GM12875 (cell line): ENCODE results near the gene RIN3.

Experiments used
- H3K4me3 ChIP-seq: one replicate; pipeline ENCODE4 v1.5.1; 2011; ENCODE audit warnings: low read depth, low read length, control low read depth
- TF ChIP-seq, protein P1 (sequence below): IDR thresholded peaks from 2 replicates; pipeline ENCODE4 v1.5.1; 2011; ENCODE audit warnings: low read depth, mild to moderate bottlenecking, control low read depth, inconsistent platforms, low read length, moderate library complexity, borderline replicate concordance; ENCODE audit not compliant: insufficient read depth

The RIN3 gene

DNA sequence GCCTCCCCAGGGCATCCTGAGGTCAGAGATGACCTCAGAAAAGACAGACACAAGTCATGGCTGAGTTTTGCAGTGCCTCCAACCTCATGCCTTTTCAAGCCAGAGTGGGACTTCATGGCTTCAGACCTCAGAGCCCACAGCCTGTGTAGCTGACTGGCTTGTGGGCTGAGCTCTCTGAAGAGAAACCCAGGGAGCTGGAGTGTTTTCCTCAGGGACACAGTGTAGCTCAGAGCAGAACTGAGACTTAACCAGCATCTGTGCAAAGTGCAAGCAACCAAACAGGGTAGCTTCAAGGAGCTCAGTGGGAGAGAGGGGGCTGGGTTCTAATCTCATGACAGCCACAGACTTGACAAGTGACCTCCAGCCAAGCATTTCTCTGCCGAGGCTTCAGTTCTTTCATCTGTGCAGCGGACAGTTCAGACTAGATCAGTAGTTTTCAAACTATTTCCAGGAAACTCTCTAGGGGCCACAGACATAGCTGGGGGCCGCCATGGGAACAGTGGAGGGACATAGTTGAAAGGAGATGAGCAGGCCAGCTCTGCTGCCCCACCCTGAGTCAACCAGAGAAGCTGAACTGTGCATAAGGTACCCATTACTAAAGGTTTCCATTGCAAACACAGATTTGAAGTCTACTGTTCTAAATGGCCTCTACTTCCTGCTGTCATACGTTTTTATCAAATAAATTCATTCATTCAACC is 154.8 kb downstream of the RIN3 start:
- TF ChIP-seq, protein P1, sequence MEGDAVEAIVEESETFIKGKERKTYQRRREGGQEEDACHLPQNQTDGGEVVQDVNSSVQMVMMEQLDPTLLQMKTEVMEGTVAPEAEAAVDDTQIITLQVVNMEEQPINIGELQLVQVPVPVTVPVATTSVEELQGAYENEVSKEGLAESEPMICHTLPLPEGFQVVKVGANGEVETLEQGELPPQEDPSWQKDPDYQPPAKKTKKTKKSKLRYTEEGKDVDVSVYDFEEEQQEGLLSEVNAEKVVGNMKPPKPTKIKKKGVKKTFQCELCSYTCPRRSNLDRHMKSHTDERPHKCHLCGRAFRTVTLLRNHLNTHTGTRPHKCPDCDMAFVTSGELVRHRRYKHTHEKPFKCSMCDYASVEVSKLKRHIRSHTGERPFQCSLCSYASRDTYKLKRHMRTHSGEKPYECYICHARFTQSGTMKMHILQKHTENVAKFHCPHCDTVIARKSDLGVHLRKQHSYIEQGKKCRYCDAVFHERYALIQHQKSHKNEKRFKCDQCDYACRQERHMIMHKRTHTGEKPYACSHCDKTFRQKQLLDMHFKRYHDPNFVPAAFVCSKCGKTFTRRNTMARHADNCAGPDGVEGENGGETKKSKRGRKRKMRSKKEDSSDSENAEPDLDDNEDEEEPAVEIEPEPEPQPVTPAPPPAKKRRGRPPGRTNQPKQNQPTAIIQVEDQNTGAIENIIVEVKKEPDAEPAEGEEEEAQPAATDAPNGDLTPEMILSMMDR, result no peak
- H3K4me3 ChIP-seq, result no peak overlapping the region

DNA sequence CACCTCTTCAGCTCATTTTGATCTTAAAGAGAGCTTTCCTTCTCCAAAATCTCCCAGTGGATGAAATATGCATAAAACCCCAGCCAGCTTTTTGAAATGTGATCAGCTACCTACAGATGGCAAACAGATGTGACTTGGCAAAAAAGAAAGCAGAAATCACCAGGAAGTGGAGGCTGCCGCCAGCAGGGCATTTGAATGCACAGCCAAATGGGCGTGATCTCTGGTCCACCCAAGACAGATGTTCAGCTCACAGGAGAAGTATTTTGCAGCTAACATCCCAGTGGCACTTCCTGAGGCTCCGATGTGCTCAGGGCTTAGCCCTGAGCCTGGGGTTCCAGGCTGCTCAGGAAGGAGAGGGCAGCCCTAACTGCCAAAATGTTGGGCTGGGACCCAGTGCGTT is 156.6 kb downstream of the RIN3 start:
- TF ChIP-seq, protein P1, result no peak

DNA sequence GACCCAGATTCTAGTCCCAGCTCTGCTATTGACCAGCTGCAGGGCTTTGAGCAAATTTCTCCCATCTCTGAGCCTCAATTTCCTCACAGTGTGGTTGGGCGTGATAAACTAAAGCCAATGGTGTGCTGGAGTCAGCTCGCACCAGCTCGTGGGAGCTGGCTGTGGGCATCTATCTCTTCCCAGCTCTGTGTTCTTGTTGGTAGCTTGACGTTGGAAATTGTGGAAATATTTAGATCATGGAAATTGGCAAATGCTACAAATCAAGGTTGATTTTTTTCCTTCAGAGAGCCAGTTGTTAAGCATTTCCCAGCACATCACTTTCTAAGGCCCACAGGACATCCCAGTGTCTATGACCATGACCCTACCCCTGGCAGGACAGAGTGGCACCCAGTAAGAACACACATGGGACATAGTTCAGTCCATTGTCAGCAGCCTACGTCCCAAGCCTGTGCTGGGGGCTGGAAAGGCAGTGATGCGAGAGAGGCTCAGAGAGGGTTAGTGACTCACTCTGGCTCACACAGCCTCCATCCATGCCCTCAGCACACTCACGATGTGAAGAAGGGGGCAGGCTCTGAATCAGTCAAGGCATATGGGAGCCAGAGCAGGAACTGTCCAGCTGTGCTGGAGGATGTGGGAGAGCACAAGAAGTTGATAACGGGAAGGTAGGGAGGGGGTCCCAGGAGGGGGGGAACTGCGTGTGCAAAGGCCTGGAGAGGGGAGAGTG is 157.2 kb downstream of the RIN3 start:
- TF ChIP-seq, protein P1, result no peak
- no peak overlapping the region for H3K4me3 ChIP-seq

More for the DNA sequence above, 156.6 kb downstream of the RIN3 start:
- no peak overlapping the region for H3K4me3 ChIP-seq

DNA sequence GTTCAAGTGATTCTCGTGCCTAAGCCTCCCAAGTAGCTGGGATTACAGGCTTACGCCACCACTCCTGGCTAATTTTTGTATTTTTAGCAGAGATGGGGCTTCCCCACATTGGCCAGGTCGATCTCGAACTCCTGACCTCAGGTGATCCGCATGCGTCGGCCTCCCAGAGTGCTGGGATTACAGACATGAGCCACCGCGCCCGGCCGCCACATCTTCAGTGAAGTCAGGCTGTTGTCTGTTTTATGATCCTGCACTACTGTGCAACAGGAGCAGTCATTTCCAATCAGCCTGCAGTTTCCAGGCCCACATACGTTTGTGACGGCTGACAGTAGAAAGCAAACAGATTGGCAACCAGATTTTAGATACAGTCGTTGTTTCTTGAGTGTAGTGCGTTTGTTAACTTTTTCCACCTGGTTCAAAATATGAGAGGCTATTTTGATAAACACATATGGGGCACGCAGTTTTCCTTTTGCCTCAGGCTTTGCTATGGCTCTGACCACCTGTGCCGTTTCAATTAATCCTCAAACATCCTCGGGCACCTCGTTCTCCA is 160.1 kb downstream of the RIN3 start:
- no peak overlapping the region for H3K4me3 ChIP-seq
- TF ChIP-seq, protein P1, result no peak

DNA sequence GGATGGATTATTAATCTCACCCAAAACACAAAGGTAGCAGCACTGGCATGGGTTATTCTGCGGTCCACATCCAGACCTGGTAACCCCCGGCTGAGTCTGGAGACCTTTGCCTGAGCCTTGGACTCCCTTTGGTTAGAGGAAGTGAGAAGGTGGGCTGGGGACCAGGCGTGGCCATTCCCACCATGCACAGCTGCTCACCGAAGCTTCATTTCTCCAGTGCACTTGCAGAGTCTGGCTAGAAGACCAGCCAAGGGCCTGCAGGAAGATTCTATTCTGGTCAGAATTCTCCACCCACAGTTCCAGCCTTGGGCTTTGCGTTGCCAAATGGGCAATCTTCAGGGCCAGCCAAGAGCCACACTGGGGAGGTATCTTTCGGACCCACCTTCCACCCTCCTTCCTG is 161.8 kb downstream of the RIN3 start:
- H3K4me3 ChIP-seq, result no peak overlapping the region
- TF ChIP-seq, protein P1, result no peak

DNA sequence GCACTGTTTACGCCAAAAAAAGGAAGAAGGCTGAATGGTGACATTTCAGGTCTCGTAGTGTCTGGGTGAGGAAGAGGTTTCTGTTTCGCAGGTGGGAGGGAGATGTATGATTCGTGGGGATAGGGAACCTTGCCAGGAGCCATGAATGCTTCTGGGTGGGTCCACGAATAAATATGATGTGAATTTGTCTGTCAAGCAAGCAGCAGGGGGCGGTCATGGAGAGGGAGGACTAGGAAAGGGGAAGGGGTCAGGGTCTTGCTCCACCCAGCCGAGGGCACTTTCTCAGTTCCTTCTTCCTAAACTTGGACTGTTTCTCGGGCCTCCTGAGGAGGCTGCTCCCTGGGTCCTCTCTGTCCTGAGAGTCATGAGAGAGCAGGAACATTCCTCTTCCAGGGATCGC is 162.4 kb downstream of the RIN3 start:
- TF ChIP-seq, protein P1, result no peak
- no peak overlapping the region for H3K4me3 ChIP-seq
